ENCODE data around the gene CBFA2T3.

Gene CBFA2T3

DNA sequence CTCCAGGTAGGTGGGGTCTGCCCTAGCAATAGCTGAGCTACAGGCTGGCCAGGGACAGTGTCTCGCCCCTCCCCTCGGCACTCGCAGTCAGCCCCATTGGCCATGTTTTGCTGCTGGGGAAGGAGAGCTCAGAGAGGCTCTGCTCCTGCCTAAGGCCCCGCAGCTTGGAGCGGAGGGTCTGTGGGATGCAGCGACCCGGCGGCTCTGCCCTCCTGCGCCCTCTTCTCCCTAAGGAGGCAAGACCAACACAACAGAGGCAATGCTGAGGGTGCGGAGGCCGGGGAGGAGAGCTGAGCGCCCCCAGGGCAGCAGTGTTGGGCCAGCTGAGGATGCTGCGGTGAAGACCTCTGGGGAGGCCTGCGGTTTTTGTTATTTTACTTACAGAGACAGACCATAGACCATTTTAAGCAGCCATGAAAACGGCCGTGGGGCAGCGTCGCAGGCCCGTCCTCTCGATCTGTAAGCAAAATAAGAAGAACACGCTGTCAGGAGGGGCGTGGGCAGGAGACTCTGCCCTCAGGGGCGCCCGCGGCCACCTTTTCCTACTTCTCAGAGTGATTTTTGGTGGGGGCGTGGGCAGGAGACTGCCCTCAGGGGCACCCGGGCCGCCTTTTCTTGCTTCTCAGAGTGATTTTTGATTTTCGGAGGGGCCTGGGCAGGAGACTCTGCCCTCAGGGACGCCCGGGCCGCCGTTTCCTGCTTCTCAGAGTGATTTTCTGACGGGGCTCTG lies 79.1 kb downstream of the CBFA2T3 start:
- TF ChIP-seq, protein P1, sequence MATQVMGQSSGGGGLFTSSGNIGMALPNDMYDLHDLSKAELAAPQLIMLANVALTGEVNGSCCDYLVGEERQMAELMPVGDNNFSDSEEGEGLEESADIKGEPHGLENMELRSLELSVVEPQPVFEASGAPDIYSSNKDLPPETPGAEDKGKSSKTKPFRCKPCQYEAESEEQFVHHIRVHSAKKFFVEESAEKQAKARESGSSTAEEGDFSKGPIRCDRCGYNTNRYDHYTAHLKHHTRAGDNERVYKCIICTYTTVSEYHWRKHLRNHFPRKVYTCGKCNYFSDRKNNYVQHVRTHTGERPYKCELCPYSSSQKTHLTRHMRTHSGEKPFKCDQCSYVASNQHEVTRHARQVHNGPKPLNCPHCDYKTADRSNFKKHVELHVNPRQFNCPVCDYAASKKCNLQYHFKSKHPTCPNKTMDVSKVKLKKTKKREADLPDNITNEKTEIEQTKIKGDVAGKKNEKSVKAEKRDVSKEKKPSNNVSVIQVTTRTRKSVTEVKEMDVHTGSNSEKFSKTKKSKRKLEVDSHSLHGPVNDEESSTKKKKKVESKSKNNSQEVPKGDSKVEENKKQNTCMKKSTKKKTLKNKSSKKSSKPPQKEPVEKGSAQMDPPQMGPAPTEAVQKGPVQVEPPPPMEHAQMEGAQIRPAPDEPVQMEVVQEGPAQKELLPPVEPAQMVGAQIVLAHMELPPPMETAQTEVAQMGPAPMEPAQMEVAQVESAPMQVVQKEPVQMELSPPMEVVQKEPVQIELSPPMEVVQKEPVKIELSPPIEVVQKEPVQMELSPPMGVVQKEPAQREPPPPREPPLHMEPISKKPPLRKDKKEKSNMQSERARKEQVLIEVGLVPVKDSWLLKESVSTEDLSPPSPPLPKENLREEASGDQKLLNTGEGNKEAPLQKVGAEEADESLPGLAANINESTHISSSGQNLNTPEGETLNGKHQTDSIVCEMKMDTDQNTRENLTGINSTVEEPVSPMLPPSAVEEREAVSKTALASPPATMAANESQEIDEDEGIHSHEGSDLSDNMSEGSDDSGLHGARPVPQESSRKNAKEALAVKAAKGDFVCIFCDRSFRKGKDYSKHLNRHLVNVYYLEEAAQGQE (IDR thresholded peaks at IDR 0.05; ENCODE audit: low read depth): no peak
- TF ChIP-seq CREB1 (IDR thresholded peaks at IDR 0.05; ENCODE audit: low read depth) (no peak), ZBTB7A (IDR thresholded peaks at IDR 0.05; ENCODE audit: low read depth) (no peak), FOXM1 (IDR thresholded peaks at IDR 0.05; ENCODE audit: borderline replicate concordance, low read depth) (no peak), YY1 (IDR thresholded peaks at IDR 0.05; ENCODE audit: low read depth) (no peak), TEAD4 (IDR thresholded peaks at IDR 0.05) (no peak), EP300 (IDR thresholded peaks at IDR 0.05; ENCODE audit: borderline replicate concordance) (no peak), TAF1 (IDR thresholded peaks at IDR 0.05; ENCODE audit: low read depth) (no peak), NFIC (IDR thresholded peaks at IDR 0.05) (no peak)
- TF ChIP-seq, protein P2, sequence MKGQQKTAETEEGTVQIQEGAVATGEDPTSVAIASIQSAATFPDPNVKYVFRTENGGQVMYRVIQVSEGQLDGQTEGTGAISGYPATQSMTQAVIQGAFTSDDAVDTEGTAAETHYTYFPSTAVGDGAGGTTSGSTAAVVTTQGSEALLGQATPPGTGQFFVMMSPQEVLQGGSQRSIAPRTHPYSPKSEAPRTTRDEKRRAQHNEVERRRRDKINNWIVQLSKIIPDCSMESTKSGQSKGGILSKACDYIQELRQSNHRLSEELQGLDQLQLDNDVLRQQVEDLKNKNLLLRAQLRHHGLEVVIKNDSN (IDR thresholded peaks at IDR 0.05): no peak

DNA sequence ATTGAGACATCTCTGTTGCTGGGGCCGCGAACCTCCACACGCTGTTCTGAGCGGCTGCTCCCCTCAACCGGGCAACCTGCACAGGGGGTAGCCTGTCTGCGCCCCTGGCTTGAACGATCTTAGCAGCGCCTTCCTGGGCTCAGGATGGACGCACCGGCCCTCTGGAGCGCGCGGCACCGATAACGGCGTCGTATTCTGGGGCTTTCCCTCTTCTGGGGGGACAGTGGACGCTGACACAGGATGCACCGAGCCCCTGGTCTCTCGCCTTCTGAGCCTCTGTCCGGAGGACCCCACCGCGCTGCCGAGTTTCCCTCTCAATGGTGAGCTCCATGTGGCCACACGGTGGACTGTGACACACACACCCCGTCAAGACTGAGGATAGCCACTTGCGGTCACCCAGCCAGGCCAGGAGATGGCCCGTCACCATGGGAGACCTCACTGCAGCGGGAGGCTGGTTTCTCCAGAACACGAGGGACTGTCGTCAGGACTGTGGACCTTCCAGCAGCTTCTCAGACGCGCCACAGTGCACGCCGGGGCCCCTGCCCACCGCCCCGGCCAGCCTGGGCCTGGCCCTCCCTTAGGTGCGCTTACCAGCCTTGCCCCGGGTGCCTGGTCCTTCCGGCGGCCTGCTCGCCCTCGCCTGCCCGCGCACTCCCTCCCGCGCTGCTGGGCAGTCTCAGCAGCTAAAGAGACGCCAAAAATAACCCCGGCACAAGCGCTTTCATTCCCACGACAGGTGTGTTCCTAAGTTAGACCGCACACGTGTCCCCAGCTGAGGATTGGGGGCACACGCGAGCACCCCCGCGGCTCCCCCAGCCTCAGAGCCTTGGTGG lies 80.6 kb downstream of the CBFA2T3 start:
- TF ChIP-seq TAF1 (IDR thresholded peaks at IDR 0.05; ENCODE audit: low read depth): no peak
- TF ChIP-seq TCF12 (IDR thresholded peaks at IDR 0.05; ENCODE audit: low read depth): no peak
- no peak for TF ChIP-seq EP300 (IDR thresholded peaks at IDR 0.05; ENCODE audit: borderline replicate concordance)
- TF ChIP-seq NFIC (IDR thresholded peaks at IDR 0.05): no peak
- no peak for TF ChIP-seq TEAD4 (IDR thresholded peaks at IDR 0.05)
- TF ChIP-seq CEBPB (IDR thresholded peaks at IDR 0.05): no peak
- TF ChIP-seq EGR1 (IDR thresholded peaks at IDR 0.05): no peak
- TF ChIP-seq CREB1 (IDR thresholded peaks at IDR 0.05; ENCODE audit: low read depth): no peak
- TF ChIP-seq FOXM1 (IDR thresholded peaks at IDR 0.05; ENCODE audit: borderline replicate concordance, low read depth): no peak
- TF ChIP-seq YY1 (IDR thresholded peaks at IDR 0.05; ENCODE audit: low read depth): no peak
- TF ChIP-seq, protein P2 (IDR thresholded peaks at IDR 0.05): no peak
- TF ChIP-seq, protein P3, sequence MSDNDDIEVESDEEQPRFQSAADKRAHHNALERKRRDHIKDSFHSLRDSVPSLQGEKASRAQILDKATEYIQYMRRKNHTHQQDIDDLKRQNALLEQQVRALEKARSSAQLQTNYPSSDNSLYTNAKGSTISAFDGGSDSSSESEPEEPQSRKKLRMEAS (IDR thresholded peaks at IDR 0.05): no peak
- TF ChIP-seq, protein P1 (IDR thresholded peaks at IDR 0.05; ENCODE audit: low read depth): no peak
- no peak for TF ChIP-seq ZBTB7A (IDR thresholded peaks at IDR 0.05; ENCODE audit: low read depth)
- no peak for TF ChIP-seq RAD21 (IDR thresholded peaks at IDR 0.05; ENCODE audit: low read depth)

DNA sequence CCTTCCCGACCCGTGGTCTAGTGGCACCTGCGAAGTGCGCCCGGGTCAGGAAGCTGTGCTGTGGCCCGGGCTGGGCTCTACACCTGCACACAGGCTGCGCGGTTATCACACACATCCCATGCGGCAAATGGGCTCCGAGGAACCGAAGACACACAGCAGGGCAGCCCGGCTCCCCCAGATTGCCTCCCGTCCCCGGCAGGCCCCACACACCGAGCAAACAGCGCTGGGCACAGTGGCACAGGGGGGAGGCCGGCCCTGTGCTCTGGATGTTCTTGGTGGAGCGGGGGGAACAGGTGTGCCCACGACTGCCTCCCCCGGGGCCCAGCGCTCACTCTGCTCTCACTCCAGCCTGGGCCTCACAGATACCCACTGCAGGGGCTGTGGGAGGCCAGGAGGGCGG lies 81.7 kb downstream of the CBFA2T3 start:
- TF ChIP-seq NFIC (IDR thresholded peaks at IDR 0.05) (no peak), YY1 (IDR thresholded peaks at IDR 0.05; ENCODE audit: low read depth) (no peak), ZBTB7A (IDR thresholded peaks at IDR 0.05; ENCODE audit: low read depth) (no peak), CEBPB (IDR thresholded peaks at IDR 0.05) (no peak)
- TF ChIP-seq, protein P1 (IDR thresholded peaks at IDR 0.05; ENCODE audit: low read depth): no peak

DNA sequence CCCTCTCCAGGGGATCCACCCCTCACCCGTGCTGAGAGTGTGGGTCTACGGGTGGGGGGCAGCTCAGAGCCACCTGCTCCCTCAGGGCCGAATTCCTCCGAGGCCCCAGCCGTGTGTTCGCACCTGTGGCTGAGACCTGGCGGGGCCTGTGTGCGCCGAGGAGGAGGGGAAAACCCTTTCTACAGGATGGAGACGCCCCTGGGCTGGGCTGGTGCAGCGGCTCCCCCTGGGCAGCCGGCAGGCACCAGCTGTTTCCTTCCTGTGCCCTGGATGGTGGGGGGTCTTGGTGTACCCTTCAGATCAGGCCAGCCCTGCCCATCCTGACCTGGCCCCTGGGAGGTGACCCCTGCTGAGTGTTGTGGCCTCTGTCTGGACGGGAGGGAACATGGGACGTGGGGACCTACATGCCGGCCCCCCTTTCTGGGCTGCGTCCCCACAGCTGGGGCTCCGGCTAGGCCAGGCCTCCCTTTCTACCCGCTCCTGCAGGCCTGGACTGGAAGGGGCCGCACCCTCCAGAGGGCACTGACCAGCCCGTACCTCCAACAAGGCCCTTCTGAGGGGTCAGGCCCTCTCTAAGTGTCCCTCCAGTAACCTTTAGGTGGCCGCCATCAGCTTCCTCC lies 82.2 kb downstream of the CBFA2T3 start:
- TF ChIP-seq CEBPB (IDR thresholded peaks at IDR 0.05): no peak
- TF ChIP-seq NFIC (IDR thresholded peaks at IDR 0.05): no peak
- TF ChIP-seq, protein P3 (IDR thresholded peaks at IDR 0.05): no peak
- TF ChIP-seq, protein P2 (IDR thresholded peaks at IDR 0.05): no peak
